ENCODE measurements around the gene BCKDHA.

Gene BCKDHA

DNA sequence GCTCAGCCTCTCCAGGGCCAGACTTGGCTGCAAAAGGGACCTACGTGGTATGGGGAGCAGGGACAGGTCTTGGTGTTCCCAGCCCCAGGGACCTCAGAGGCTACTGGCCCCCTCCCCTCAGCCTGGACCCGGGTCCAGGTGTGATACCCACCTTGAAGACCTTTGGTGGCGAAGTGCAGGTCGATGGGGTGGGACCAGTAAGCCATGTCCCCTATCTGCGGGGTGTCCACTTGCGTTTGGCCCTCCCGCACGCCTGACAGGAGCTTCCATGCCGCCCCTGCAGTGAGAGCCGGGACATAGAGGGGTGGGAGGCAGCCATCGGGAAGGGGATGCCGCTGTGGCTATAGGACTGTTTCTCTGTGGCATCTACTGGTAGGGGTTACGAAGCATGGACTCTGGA, 39.9 kb upstream of the BCKDHA start:
- ChIA-PET POLR2A (no interaction called here), CTCF (interaction anchor here (1.2 to 1.9 kb wide), 2 partner anchors 30 to 94 kb away, joined by 3 to 7 read pairs; partner anchors contain the start of gene HNRNPUL1)
- TF ChIP-seq, protein P1, sequence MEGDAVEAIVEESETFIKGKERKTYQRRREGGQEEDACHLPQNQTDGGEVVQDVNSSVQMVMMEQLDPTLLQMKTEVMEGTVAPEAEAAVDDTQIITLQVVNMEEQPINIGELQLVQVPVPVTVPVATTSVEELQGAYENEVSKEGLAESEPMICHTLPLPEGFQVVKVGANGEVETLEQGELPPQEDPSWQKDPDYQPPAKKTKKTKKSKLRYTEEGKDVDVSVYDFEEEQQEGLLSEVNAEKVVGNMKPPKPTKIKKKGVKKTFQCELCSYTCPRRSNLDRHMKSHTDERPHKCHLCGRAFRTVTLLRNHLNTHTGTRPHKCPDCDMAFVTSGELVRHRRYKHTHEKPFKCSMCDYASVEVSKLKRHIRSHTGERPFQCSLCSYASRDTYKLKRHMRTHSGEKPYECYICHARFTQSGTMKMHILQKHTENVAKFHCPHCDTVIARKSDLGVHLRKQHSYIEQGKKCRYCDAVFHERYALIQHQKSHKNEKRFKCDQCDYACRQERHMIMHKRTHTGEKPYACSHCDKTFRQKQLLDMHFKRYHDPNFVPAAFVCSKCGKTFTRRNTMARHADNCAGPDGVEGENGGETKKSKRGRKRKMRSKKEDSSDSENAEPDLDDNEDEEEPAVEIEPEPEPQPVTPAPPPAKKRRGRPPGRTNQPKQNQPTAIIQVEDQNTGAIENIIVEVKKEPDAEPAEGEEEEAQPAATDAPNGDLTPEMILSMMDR (IDR thresholded peaks at IDR 0.05; ENCODE audit: control extremely low read depth, extremely low read depth, low read depth, missing control alignments), result no peak

DNA sequence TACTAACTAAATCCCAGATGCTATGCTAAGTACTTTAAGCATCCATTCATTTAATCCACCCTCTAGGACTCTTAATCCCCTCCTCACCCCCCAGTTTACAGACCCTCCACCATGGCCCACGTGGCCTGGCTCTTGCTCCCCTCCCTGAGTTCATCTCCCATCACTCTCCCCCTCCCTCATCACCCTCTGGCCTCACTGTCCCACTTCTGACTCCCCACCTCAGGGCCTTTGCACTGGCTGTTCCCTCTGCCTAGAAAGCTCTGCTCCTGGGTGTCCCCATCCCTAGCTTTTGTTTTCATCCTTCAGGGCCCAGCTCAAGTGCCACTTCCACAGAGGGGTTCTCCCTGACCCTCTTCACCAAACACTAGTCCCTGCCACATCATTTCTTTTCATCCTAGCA, 37.9 kb upstream of the BCKDHA start:
- no peak for DNase-seq (ENCODE audit: extremely low spot score)
- ChIA-PET CTCF (interaction anchor here (1.5 kb wide), 1 partner anchor 8 kb away, joined by 5 read pairs; no protein-coding TSS in a partner anchor), POLR2A (no interaction called here)
- TF ChIP-seq, protein P1 (IDR thresholded peaks at IDR 0.05; ENCODE audit: control extremely low read depth, extremely low read depth, low read depth, missing control alignments), result no peak

More for the DNA sequence above, 39.9 kb upstream of the BCKDHA start:
- DNase-seq (ENCODE audit: extremely low spot score), result no peak

DNA sequence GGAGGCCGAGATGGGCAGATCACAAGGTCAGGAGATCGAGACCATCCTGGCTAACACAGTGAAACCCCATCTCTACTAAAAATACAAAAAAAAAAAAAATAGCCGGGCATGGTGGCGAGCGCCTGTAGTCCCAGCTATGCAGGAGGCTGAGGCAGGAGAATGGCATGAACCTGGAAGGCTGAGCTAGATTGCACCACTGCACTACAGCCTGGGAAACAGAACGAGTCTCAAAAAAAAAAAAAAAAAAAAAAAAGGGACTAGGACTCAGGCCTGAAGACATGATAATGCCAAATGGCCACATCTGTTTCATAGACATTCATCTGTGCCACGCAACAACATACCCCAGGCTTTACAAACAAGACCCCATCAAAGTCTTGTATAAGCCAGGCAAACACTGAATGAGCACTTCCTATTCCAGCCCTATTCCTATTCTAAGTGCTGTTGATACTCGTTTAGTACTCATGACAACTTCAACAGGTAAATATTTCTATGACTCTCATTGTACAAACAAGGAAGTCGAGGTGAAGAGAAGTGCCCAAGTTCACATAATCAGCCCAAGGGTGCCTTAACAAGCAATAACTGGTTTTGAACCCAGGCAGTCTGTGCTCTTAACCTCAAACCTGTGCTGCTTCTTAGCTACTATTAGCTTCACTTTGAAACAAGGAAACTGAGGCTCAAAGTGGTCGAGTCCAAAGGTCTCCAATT, 35.3 kb upstream of the BCKDHA start:
- POLR2A ChIA-PET, result no interaction called here
- no peak for DNase-seq (ENCODE audit: extremely low spot score)
- TF ChIP-seq, protein P1 (IDR thresholded peaks at IDR 0.05; ENCODE audit: control extremely low read depth, extremely low read depth, low read depth, missing control alignments), result no peak
- CTCF ChIA-PET, result interaction anchor here (4.1 kb wide), 1 partner anchor 8 kb away, joined by 68 read pairs; the partner anchor contains the start of gene TGFB1

- ChIA-PET CTCF (interaction anchor here (0.7 to 4.1 kb wide), 6 partner anchors 9 to 207 kb away, joined by 3 to 68 read pairs (median 4); partner anchors contain the start of gene TGFB1), POLR2A (interaction anchor here (0.5 to 3.0 kb wide), 7 partner anchors 8 to 937 kb away, joined by 3 to 25 read pairs (median 6); partner anchors contain the start of genes SERTAD1 and TGFB1)
- TF ChIP-seq, protein P1 (IDR thresholded peaks at IDR 0.05; ENCODE audit: control extremely low read depth, extremely low read depth, low read depth, missing control alignments), result no peak
- no peak for DNase-seq (ENCODE audit: extremely low spot score)
Measured at GRCh38 chr19:41363371-41363752, 34.3 kb upstream of the BCKDHA start.

GRCh38 chr19:41363753-41364523, 33.7 kb upstream of the BCKDHA start, which contains the start of gene B9D2:
TSS of gene B9D2 (minus strand) at chr19:41364149. CDS start at chr19:41363519, 630 bp downstream.
- ChIA-PET POLR2A (interaction anchor here (0.5 to 3.0 kb wide), 8 partner anchors 8 to 938 kb away, joined by 3 to 25 read pairs (median 6); partner anchors contain the start of genes SERTAD1 and TGFB1), CTCF (interaction anchor here (0.7 to 4.1 kb wide), 9 partner anchors 9 to 207 kb away, joined by 3 to 68 read pairs (median 4); partner anchors contain the start of gene TGFB1)
- DNase-seq (ENCODE audit: extremely low spot score), result peak; percentile 97
- TF ChIP-seq, protein P1 (IDR thresholded peaks at IDR 0.05; ENCODE audit: control extremely low read depth, extremely low read depth, low read depth, missing control alignments), result no peak
